SKM-1 treated with dmso at 0.1 percent for 144 hours (cell line): ENCODE results near the gene CMIP.
A peak's percentile ranks its signal among the peaks of the same experiment; 100 is the strongest.

Experiments used
- DNase-seq: peaks from one replicate; lab custom pipeline; 2025; ENCODE audit not compliant: unreplicated experiment; lab: John Stamatoyannopoulos, UW

CMIP gene

GRCh38 chr16:81446907-81447268, 2.3 kb downstream of the CMIP start:
- no peak for DNase-seq

- peak; percentile 33 for DNase-seq
Observed at GRCh38 chr16:81447383-81448101, 2.9 kb downstream of the CMIP start.

GRCh38 chr16:81448154-81449131, 3.8 kb downstream of the CMIP start:
- DNase-seq = no peak

GRCh38 chr16:81449241-81449640, 4.6 kb downstream of the CMIP start:
- DNase-seq = no peak

- no peak for DNase-seq
Observed at GRCh38 chr16:81449899-81450608, 5.4 kb downstream of the CMIP start.

- no peak for DNase-seq
Observed at GRCh38 chr16:81450783-81451491, 6.3 kb downstream of the CMIP start.

- DNase-seq = peak; percentile 75
Observed at GRCh38 chr16:81451753-81452680, 7.4 kb downstream of the CMIP start.

- DNase-seq = no peak
Observed at GRCh38 chr16:81453091-81453728, 8.6 kb downstream of the CMIP start.

- DNase-seq = no peak
Observed at GRCh38 chr16:81454044-81454443, 9.4 kb downstream of the CMIP start.

- DNase-seq = no peak
Observed at GRCh38 chr16:81455006-81455405, 10.4 kb downstream of the CMIP start.

GRCh38 chr16:81455720-81456494, 11.3 kb downstream of the CMIP start:
- no peak for DNase-seq

- DNase-seq = no peak
Observed at GRCh38 chr16:81456523-81457325, 12.1 kb downstream of the CMIP start.

- DNase-seq = no peak
Observed at GRCh38 chr16:81457326-81458133, 12.9 kb downstream of the CMIP start.

- DNase-seq = no peak
Observed at GRCh38 chr16:81458149-81458669, 13.6 kb downstream of the CMIP start.

- DNase-seq = no peak
Observed at GRCh38 chr16:81458827-81459598, 14.4 kb downstream of the CMIP start.

- DNase-seq = no peak
Observed at GRCh38 chr16:81460075-81460474, 15.5 kb downstream of the CMIP start.
